ENCODE results near the gene PGA3. TPM values are rescaled to one million over a fixed set of nuclear protein-coding genes. Genes with fewer than 3 reads are reported as not detected.

PGA3 gene
- total and polyA plus RNA-seq, 2 of the 8 experiments (the other 6 are each of a cell fraction or from before 2014, with no cell fraction given): not detected

DNA sequence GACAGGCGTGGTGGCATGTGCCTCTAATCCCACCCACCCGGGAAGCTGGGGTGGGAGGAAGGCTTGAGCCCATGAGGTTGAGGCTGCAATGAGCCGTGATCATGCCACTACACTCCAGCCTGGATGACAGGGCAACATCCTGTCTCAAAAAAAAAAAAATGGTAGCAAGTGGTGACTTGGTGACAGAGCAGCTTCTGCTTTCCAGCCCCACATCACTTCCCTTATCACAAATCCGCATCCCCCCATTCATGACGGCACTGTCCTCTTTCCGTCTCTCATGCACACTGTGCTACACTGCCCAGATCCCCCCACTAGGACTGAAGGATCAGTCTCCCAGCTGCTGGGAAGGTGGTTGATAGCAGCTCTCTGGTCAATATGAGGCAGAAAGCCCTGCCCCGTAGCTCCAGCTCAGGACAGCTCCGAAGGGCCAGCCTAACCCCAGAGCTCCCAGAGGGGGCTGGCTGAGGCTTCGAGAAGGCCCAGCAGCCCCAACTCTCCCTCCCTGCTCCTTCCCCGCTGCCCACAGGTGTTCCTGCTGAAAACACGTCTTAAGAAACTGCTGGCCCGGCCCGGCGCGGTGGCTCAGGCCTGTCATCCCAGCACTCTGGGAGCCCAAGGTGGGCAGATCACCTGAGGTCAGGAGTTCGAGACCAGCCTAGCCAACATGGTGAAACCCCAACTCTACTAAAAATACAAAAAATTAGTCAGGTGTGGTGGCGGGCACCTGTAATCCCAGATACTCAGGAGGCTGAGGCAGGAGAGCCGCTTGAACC lies 53.6 kb downstream of the PGA3 start (continued):
- no peak for TF ChIP-seq CBX5 (IDR thresholded peaks at IDR 0.05; ENCODE audit: low read depth, low read length)

Measured in H1 (cell line).